HepG2 (cell line): Measurements from ENCODE around the gene ZMYND10. TPM values are rescaled to one million over a fixed set of nuclear protein-coding genes. Genes with fewer than 3 reads are reported as not detected.

Experiments used
- ATAC-seq: fragments of 200-7000 bp; cut with Tn5 transposase; 3 replicates; pipeline ENCODE4 v1.9.1; 2020; ENCODE audit warnings: mild to moderate bottlenecking, moderate library complexity
- BruUV-seq: library from RNA; stranded (reverse); fragments of 400-500 nt; replicated peaks from 2 replicates; lab custom pipeline; 2021; lab: Mats Ljungman, UMichigan
- CTCF ChIA-PET: fragments of 300-600 bp; formaldehyde crosslinking; extraction: SDS; loops from one replicate; lab custom pipeline; 2021; ENCODE audit warnings: low total read pairs, inconsistent platforms, low intra/inter-chr PET ratio; lab: Yijun Ruan, JAX
- POLR2A ChIA-PET: fragments of 350-600 bp; sonication (Branson Sonifier 250); formaldehyde crosslinking; loops from one replicate; lab custom pipeline; 2020; ENCODE audit warnings: antibody characterized with exemption, inconsistent platforms; lab: Yijun Ruan, JAX
- DNase-seq: peaks from one replicate; pipeline ENCODE4 v3.0.0-alpha.2; 2015; ENCODE audit warnings: low spot score
- FAIRE-seq: peaks from 3 replicates; lab custom pipeline; 2011; peaks lifted over from hg19 to GRCh38; lab: Jason Lieb, UNC
- H2AFZ ChIP-seq: one replicate; pipeline ENCODE4 v1.6.1; 2011; ENCODE audit warnings: low read length, inconsistent platforms
- H3K27ac ChIP-seq: fragments of 300-600 bp; 3 replicates; pipeline ENCODE4 v1.8.0; 2011; ENCODE audit warnings: mixed run types, mild to moderate bottlenecking, mixed read lengths, low read length, inconsistent platforms; ENCODE audit not compliant: insufficient read depth; ENCODE audit errors: extremely low read length
- H3K27me3 ChIP-seq, 2 experiments: fragments of 200-600 bp in 1 of 2; 2 replicates in 1 of 2; 3 replicates in 1 of 2; pipeline versions ENCODE4 v1.6.0 to v1.8.0; 2011; ENCODE audit warnings: low read length in 2 of 2, mild to moderate bottlenecking in 2 of 2, moderate library complexity in 2 of 2, inconsistent platforms in 1 of 2; ENCODE audit not compliant: insufficient read depth in 2 of 2, control insufficient read depth in 1 of 2
- H3K36me3 ChIP-seq, 2 experiments: fragments of 200-600 bp in 1 of 2; replicated peaks in 1 of 2; 2 replicates in 1 of 2; 3 replicates in 1 of 2; pipeline versions ENCODE4 v1.5.1 to v1.8.0; 2011; ENCODE audit warnings: low read length in 2 of 2, inconsistent platforms in 1 of 2; ENCODE audit not compliant: insufficient read depth in 2 of 2, control insufficient read depth in 1 of 2
- H3K4me1 ChIP-seq: 2 replicates; pipeline ENCODE4 v1.5.1; 2012; ENCODE audit warnings: low read length, inconsistent platforms; ENCODE audit not compliant: insufficient read depth
- H3K4me2 ChIP-seq: 2 replicates; pipeline ENCODE4 v1.6.0; 2011; ENCODE audit warnings: low read depth, low read length, inconsistent platforms
- H3K4me3 ChIP-seq, 3 experiments: fragments of 200-600 bp in 1 of 3; sonication (generic), shearing (Covaris generic) in 1 of 3; replicated peaks in 1 of 3; 2 replicates each; pipeline ENCODE4 v1.5.1; 2011 to 2016; ENCODE audit warnings: low read length in 3 of 3, inconsistent platforms in 2 of 3, low read depth in 2 of 3, mild to moderate bottlenecking in 2 of 3, control low read depth in 1 of 3, mixed read lengths in 1 of 3; ENCODE audit not compliant: insufficient read depth in 1 of 3
- H3K79me2 ChIP-seq: one replicate; pipeline ENCODE4 v1.6.1; 2011; ENCODE audit warnings: low read length, inconsistent platforms; ENCODE audit not compliant: insufficient read depth
- H3K9ac ChIP-seq: 2 replicates; pipeline ENCODE4 v1.6.0; 2011; ENCODE audit warnings: mild to moderate bottlenecking, low read depth, low read length, inconsistent platforms; ENCODE audit not compliant: insufficient read depth
- H3K9me3 ChIP-seq: 2 replicates; pipeline ENCODE4 v1.5.1; 2012; ENCODE audit warnings: mild to moderate bottlenecking, low read length
- H4K20me1 ChIP-seq: 2 replicates; pipeline ENCODE4 v1.6.0; 2011; ENCODE audit warnings: inconsistent platforms, mild to moderate bottlenecking, low read length, moderate library complexity; ENCODE audit not compliant: insufficient read depth
- KLF12 ChIP-seq: sonication (generic); formaldehyde crosslinking; IDR thresholded peaks from 2 replicates; pipeline ENCODE4 v1.4.0; 2020; ENCODE audit warnings: missing genetic modification reagents, borderline replicate concordance
- RCOR2 ChIP-seq: IDR thresholded peaks from 2 replicates; pipeline ENCODE4 v1.6.1; 2016; ENCODE audit warnings: missing biosample characterization, missing genetic modification reagents
- RNF2 ChIP-seq: fragments of 450-650 bp; conservative IDR thresholded peaks from 2 replicates; pipeline ENCODE4 v1.6.1; 2016; ENCODE audit warnings: low read depth
- TEAD2 ChIP-seq: sonication (generic); formaldehyde crosslinking; IDR thresholded peaks from 2 replicates; pipeline ENCODE4 v1.9.0; 2021; ENCODE audit warnings: missing genetic modification reagents
- ZNF101 ChIP-seq: sonication (generic); formaldehyde crosslinking; IDR thresholded peaks from 2 replicates; pipeline ENCODE4 v1.4.0; 2020; ENCODE audit warnings: mild to moderate bottlenecking, low read depth, missing genetic modification reagents, borderline replicate concordance
- ZNF639 ChIP-seq: conservative IDR thresholded peaks from 2 replicates; pipeline ENCODE4 v1.6.1; 2018; ENCODE audit warnings: missing genetic modification reagents
- ZNF737 ChIP-seq: sonication (generic); formaldehyde crosslinking; IDR thresholded peaks from 2 replicates; pipeline ENCODE4 v1.5.0; 2020; ENCODE audit warnings: missing genetic modification reagents, mild to moderate bottlenecking, borderline replicate concordance
- ZNF879 ChIP-seq: sonication (generic); formaldehyde crosslinking; IDR thresholded peaks from 2 replicates; pipeline ENCODE4 v1.8.1; 2023; ENCODE audit warnings: missing genetic modification reagents
- WGBS: methylation state at CpG from one replicate; pipeline ENCODE4 v1.1.6; 2017; ENCODE audit warnings: low lambda C conversion rate; 5-methylcytosine and 5-hydroxymethylcytosine counted together
- in situ Hi-C: cut with HindIII; loops from 2 replicates; pipeline ENCODE4 v1.10.0; 2017; ENCODE audit warnings: low pct_unique_long_range_greater_than_20kb; ENCODE audit not compliant: extremely low pct_ligation_motif_present
- intact Hi-C: fragments of 100-400 bp; cut with micrococcal nuclease; formaldehyde crosslinking; loops from one replicate; pipeline ENCODE4 v1.10.0; 2022; ENCODE audit not compliant: unreplicated experiment
- polyA plus RNA-seq, 8 experiments: library from polyadenylated mRNA; depleted of rRNA in 3 of 8; stranded (reverse) in 7 of 8; unstranded in 1 of 8; fragments of >200 nt; fragmentation: Illumina TruSeq in 4 of 8; extraction: Trizol in 4 of 8; gene quantifications; 2 replicates each; pipeline versions ENCODE4 v1.2.1 to v1.2.3, GENCODE V29; 2011 to 2016; ENCODE audit warnings: low read depth in 4 of 8, missing spikeins in 1 of 8, mixed read lengths in 1 of 8; ENCODE audit not compliant: insufficient read depth in 1 of 8
- total RNA-seq, 5 experiments: library from RNA; depleted of rRNA; stranded (reverse); fragments of >200 nt; fragmentation: Illumina TruSeq; extraction: Trizol; gene quantifications; 2 replicates each; pipeline ENCODE4 v1.2.3, GENCODE V29; 2016; ENCODE audit warnings: low read depth in 1 of 5
- TF ChIP-seq, protein P1 (sequence below): IDR thresholded peaks from 2 replicates; pipeline ENCODE4 v1.6.1; 2012; ENCODE audit warnings: inconsistent platforms
- TF ChIP-seq, protein P2 (sequence below): IDR thresholded peaks from 2 replicates; pipeline ENCODE4 v1.6.1; 2016; ENCODE audit warnings: low read depth, missing genetic modification reagents, missing compliant biosample characterization
- TF ChIP-seq, protein P3 (sequence below): sonication (generic); formaldehyde crosslinking; IDR thresholded peaks from 2 replicates; pipeline ENCODE4 v1.4.0; 2020; ENCODE audit warnings: missing genetic modification reagents; ENCODE audit errors: not compliant biosample characterization

Gene ZMYND10
- total and polyA plus RNA-seq, 2 of the 13 experiments (the other 11 are each of a cell fraction or from before 2014, with no cell fraction given) = 0.60 to 0.74 TPM

DNA sequence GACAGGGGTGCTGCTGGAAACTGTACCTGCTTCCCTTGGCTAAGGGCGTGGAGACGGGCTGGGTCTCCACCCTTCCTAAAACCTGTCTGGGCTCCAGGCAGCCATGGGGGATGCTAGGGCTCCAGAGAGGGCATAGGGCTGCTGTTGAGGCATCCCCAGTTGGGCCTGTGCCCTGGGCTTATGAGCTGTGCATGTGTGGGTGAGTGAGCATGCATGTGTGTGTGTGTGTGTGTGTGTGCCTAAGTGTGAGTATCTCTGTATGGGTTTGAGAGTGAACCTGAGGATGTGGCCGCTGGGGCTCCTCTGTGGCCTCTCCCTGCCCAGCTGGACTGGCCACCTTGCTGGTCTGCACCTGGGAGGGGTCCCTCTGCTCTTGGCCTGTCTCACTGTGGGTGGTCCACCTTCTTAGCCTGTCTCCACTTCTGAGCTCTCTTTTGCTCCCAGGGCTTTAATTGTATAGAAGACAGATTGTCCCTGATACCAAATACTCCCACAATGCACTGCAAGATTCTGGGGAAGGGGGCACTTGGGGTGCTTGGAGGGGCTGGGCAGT is 25.7 kb upstream of the ZMYND10 start:
- H3K36me3 ChIP-seq = no peaks in the 10 kb centered on the region
- no peaks in the 10 kb centered on the region for H4K20me1 ChIP-seq
- no TSS peak for BruUV-seq
- CTCF ChIA-PET = no interaction called here
- H3K27ac ChIP-seq = no peak overlapping the region
- DNase-seq (no peak), FAIRE-seq (no peak), ATAC-seq (no peak)
- H3K79me2 ChIP-seq = no peaks in the 10 kb centered on the region
- WGBS = 35% methylated on average over 2 of the region's 3 CpGs
- POLR2A ChIA-PET = no interaction called here
- TF ChIP-seq ZNF737 (CRISPR knock-in tag) = no peak
- TF ChIP-seq ZNF639 (CRISPR knock-in tag) = no peak
- TF ChIP-seq, protein P1, sequence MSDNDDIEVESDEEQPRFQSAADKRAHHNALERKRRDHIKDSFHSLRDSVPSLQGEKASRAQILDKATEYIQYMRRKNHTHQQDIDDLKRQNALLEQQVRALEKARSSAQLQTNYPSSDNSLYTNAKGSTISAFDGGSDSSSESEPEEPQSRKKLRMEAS = no peak
- no peak for TF ChIP-seq KLF12 (CRISPR knock-in tag)
- TF ChIP-seq, protein P2, sequence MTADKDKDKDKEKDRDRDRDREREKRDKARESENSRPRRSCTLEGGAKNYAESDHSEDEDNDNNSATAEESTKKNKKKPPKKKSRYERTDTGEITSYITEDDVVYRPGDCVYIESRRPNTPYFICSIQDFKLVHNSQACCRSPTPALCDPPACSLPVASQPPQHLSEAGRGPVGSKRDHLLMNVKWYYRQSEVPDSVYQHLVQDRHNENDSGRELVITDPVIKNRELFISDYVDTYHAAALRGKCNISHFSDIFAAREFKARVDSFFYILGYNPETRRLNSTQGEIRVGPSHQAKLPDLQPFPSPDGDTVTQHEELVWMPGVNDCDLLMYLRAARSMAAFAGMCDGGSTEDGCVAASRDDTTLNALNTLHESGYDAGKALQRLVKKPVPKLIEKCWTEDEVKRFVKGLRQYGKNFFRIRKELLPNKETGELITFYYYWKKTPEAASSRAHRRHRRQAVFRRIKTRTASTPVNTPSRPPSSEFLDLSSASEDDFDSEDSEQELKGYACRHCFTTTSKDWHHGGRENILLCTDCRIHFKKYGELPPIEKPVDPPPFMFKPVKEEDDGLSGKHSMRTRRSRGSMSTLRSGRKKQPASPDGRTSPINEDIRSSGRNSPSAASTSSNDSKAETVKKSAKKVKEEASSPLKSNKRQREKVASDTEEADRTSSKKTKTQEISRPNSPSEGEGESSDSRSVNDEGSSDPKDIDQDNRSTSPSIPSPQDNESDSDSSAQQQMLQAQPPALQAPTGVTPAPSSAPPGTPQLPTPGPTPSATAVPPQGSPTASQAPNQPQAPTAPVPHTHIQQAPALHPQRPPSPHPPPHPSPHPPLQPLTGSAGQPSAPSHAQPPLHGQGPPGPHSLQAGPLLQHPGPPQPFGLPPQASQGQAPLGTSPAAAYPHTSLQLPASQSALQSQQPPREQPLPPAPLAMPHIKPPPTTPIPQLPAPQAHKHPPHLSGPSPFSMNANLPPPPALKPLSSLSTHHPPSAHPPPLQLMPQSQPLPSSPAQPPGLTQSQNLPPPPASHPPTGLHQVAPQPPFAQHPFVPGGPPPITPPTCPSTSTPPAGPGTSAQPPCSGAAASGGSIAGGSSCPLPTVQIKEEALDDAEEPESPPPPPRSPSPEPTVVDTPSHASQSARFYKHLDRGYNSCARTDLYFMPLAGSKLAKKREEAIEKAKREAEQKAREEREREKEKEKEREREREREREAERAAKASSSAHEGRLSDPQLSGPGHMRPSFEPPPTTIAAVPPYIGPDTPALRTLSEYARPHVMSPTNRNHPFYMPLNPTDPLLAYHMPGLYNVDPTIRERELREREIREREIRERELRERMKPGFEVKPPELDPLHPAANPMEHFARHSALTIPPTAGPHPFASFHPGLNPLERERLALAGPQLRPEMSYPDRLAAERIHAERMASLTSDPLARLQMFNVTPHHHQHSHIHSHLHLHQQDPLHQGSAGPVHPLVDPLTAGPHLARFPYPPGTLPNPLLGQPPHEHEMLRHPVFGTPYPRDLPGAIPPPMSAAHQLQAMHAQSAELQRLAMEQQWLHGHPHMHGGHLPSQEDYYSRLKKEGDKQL (CRISPR knock-in tag) = no peak
- TF ChIP-seq, protein P3, sequence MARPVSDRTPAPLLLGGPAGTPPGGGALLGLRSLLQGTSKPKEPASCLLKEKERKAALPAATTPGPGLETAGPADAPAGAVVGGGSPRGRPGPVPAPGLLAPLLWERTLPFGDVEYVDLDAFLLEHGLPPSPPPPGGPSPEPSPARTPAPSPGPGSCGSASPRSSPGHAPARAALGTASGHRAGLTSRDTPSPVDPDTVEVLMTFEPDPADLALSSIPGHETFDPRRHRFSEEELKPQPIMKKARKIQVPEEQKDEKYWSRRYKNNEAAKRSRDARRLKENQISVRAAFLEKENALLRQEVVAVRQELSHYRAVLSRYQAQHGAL (CRISPR knock-in tag) = no peak
- TF ChIP-seq TEAD2 (CRISPR knock-in tag) = no peak
- TF ChIP-seq RCOR2 (CRISPR knock-in tag) = no peak
- TF ChIP-seq ZNF879 (CRISPR knock-in tag) = no peak
- no peak for TF ChIP-seq RNF2
- TF ChIP-seq ZNF101 = no peak
- TF ChIP-seq, all 625 proteins: peak for 0
- intact Hi-C loops (loop anchor here (5.0 kb wide), 1 partner anchor 146 kb away; no protein-coding TSS in a partner anchor), in situ Hi-C loops (no loop called here)
- Histone ChIP-seq H3K4me1 (peaks cover 7% of the 10 kb centered on the region), H2AFZ (no peak overlapping the region), H3K9ac (no peak overlapping the region), H3K27me3 (peaks cover 15 to 67% of the 10 kb centered on the region in 2 experiments), H3K4me2 (no peak overlapping the region), H3K9me3 (no peaks in the 10 kb centered on the region), H3K4me3 (no peak overlapping the region)
